PC-9 (cell line): Measurements from ENCODE around the gene BBS9. TPM values are rescaled to one million over a fixed set of nuclear protein-coding genes. Genes with fewer than 3 reads are reported as not detected.

Experiments
- BruUV-seq: library from RNA; stranded (reverse); fragments of 400-500 nt; replicated peaks from 2 replicates; lab custom pipeline; 2021; lab: Mats Ljungman, UMichigan
- CTCF ChIA-PET: fragments of 300-600 bp; sonication (Branson Sonifier 250); formaldehyde crosslinking; loops from one replicate; lab custom pipeline; 2022; ENCODE audit warnings: antibody characterized with exemption; lab: Charles Lee
- POLR2A ChIA-PET: fragments of 300-600 bp; sonication (Branson Sonifier 250); formaldehyde crosslinking; loops from one replicate; lab custom pipeline; 2022; ENCODE audit warnings: antibody characterized with exemption; ENCODE audit not compliant: unreplicated experiment; lab: Charles Lee
- DNase-seq, 2 experiments: peaks; one replicate each; pipeline versions ENCODE4 v3.0.0 to v3.0.0-alpha.2; 2015 to 2022; ENCODE audit warnings: mixed read lengths in 1 of 2
- H2AFZ ChIP-seq: fragments of 200-600 bp; sonication (generic); 2 replicates; pipeline ENCODE4 v1.8.1; 2017; ENCODE audit warnings: antibody characterized with exemption
- H3F3A ChIP-seq: fragments of 200-600 bp; sonication (generic); 2 replicates; pipeline ENCODE4 v1.8.1; 2017; ENCODE audit warnings: antibody characterized with exemption, mild to moderate bottlenecking, low read depth; ENCODE audit not compliant: insufficient read depth
- H3K27ac ChIP-seq: fragments of 200-600 bp; sonication (generic); 2 replicates; pipeline ENCODE4 v1.6.1; 2016; ENCODE audit warnings: mixed run types
- H3K27me3 ChIP-seq: fragments of 200-600 bp; sonication (generic); 2 replicates; pipeline ENCODE4 v1.6.1; 2016; ENCODE audit warnings: low read depth, mixed run types; ENCODE audit not compliant: insufficient read depth
- H3K36me3 ChIP-seq: fragments of 200-600 bp; sonication (generic); 2 replicates; pipeline ENCODE4 v1.6.1; 2016; ENCODE audit warnings: low read depth, mixed run types
- H3K4me1 ChIP-seq: fragments of 200-600 bp; sonication (generic); replicated peaks from 2 replicates; pipeline ENCODE4 v1.6.1; 2016; ENCODE audit warnings: mixed run types; ENCODE audit not compliant: insufficient read depth
- H3K4me2 ChIP-seq: fragments of 200-600 bp; sonication (generic); 2 replicates; pipeline ENCODE4 v1.6.1; 2017; ENCODE audit warnings: mixed run types
- H3K4me3 ChIP-seq: fragments of 200-600 bp; sonication (generic); 2 replicates; pipeline ENCODE4 v1.6.1; 2016; ENCODE audit warnings: mixed run types
- H3K79me2 ChIP-seq: fragments of 200-600 bp; sonication (generic); 2 replicates; pipeline ENCODE4 v1.6.1; 2017; ENCODE audit warnings: low read depth, mixed run types
- H3K9me2 ChIP-seq: fragments of 200-600 bp; sonication (generic); 2 replicates; pipeline ENCODE4 v1.8.1; 2017; ENCODE audit warnings: mild to moderate bottlenecking; ENCODE audit not compliant: insufficient read depth
- H3K9me3 ChIP-seq: fragments of 200-600 bp; sonication (generic); 2 replicates; pipeline ENCODE4 v1.8.1; 2016; ENCODE audit warnings: low read depth; ENCODE audit not compliant: insufficient read depth
- H4K20me1 ChIP-seq: fragments of 200-600 bp; sonication (generic); 2 replicates; pipeline ENCODE4 v1.8.1; 2017; ENCODE audit not compliant: insufficient read depth
- EZH2 ChIP-seq: fragments of 200-600 bp; sonication (generic); IDR thresholded peaks from 2 replicates; pipeline ENCODE4 v1.8.0; 2017; ENCODE audit warnings: antibody characterized with exemption, low read depth
- intact Hi-C: fragments of 100-400 bp; cut with micrococcal nuclease; formaldehyde crosslinking; loops from one replicate; pipeline ENCODE4 v1.10.0; 2022; ENCODE audit not compliant: unreplicated experiment
- total RNA-seq: library from RNA; stranded (reverse); gene quantifications from 2 replicates; pipeline ENCODE4 v1.2.3, GENCODE V29; 2021
- TF ChIP-seq, protein P1 (sequence below): fragments of 200-600 bp; sonication (generic); conservative IDR thresholded peaks from 2 replicates; pipeline ENCODE4 v1.6.1; 2017; ENCODE audit warnings: mixed run types, antibody characterized with exemption, mild to moderate bottlenecking, moderate library complexity

Gene BBS9
- total RNA-seq, 1 experiment from 2014 or later = 12.4 TPM

- BruUV-seq = no TSS peak
- H3K4me1 ChIP-seq = no peaks in the 10 kb centered on the region
- no peaks in the 10 kb centered on the region for H3K9me3 ChIP-seq
- H3K4me3 ChIP-seq = no peak overlapping the region
- no peak for TF ChIP-seq EZH2
- TF ChIP-seq, protein P1, sequence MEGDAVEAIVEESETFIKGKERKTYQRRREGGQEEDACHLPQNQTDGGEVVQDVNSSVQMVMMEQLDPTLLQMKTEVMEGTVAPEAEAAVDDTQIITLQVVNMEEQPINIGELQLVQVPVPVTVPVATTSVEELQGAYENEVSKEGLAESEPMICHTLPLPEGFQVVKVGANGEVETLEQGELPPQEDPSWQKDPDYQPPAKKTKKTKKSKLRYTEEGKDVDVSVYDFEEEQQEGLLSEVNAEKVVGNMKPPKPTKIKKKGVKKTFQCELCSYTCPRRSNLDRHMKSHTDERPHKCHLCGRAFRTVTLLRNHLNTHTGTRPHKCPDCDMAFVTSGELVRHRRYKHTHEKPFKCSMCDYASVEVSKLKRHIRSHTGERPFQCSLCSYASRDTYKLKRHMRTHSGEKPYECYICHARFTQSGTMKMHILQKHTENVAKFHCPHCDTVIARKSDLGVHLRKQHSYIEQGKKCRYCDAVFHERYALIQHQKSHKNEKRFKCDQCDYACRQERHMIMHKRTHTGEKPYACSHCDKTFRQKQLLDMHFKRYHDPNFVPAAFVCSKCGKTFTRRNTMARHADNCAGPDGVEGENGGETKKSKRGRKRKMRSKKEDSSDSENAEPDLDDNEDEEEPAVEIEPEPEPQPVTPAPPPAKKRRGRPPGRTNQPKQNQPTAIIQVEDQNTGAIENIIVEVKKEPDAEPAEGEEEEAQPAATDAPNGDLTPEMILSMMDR = no peak
- no peaks in the 10 kb centered on the region for H4K20me1 ChIP-seq
- POLR2A ChIA-PET = no interaction called here
- no peak overlapping the region for H3K27ac ChIP-seq
- no peak overlapping the region for H2AFZ ChIP-seq
- H3K36me3 ChIP-seq = no peaks in the 10 kb centered on the region
- H3K9me2 ChIP-seq = no peaks in the 10 kb centered on the region
- H3F3A ChIP-seq = no peaks in the 10 kb centered on the region
- DNase-seq = no peak
- H3K4me2 ChIP-seq = no peak overlapping the region
- intact Hi-C loops = no loop called here
- peaks cover 15% of the 10 kb centered on the region for H3K27me3 ChIP-seq
- CTCF ChIA-PET = interaction anchor here (0.5 kb wide), 1 partner anchor 467 kb away, joined by 8 read pairs; no protein-coding TSS in a partner anchor
- no peaks in the 10 kb centered on the region for H3K79me2 ChIP-seq
Measured at GRCh38 chr7:33646891-33647391, 517.6 kb downstream of the BBS9 start.

DNA sequence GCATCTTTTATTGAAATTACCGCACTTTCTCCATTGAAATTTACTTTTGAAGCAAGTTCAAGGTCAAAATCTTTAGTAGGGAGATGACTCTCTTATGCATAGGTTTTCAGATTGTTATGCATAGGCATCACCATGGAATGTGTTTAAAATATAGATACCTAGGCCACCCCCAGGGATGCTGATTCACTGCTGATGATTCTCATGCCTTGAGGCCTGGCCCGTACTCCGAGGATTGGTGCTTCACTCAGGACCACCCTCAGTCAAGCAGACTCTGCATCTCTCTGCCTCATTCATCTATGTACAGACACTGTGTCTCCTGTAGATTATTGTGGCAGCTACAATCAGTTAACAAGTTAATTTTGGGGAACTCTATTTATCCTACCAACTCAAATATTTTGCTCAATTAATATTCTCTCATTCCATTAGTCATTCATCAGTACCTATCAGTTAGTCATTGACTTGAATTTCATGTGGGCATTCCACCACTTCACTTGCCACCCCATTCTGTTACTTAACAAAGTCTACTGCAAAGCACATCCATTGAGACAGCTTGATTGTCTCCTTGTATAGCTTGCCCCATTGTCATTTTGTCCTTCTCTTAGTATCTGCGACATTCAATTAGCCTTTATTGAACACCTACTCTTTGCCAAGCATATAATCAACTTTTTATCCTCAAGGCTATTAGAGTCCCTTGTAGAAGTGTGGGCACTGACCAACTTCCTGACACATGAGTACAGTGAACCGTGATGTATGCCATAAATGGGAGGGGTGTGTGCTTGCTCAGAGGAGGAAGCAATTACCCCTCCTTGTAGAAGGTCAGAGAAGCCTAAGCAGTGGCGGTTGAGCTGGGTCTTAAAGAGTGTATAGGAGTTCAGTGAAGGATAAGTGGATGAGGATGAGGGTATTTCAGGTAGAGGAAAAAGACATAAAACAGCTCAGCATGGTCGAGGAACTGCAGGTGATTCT lies 520.4 kb downstream of the BBS9 start:
- Histone ChIP-seq H3K4me1 (no peaks in the 10 kb centered on the region), H2AFZ (no peak overlapping the region), H3K27me3 (peaks cover 10% of the 10 kb centered on the region), H3K27ac (no peak overlapping the region), H4K20me1 (no peaks in the 10 kb centered on the region), H3K4me3 (no peak overlapping the region), H3K9me3 (no peaks in the 10 kb centered on the region), H3K36me3 (no peaks in the 10 kb centered on the region), H3K9me2 (no peaks in the 10 kb centered on the region), H3F3A (no peaks in the 10 kb centered on the region), H3K79me2 (no peaks in the 10 kb centered on the region), H3K4me2 (no peak overlapping the region)
- no TSS peak for BruUV-seq
- intact Hi-C loops = no loop called here
- ChIA-PET CTCF (no interaction called here), POLR2A (no interaction called here)
- no peak for TF ChIP-seq EZH2
- TF ChIP-seq, protein P1 = no peak
- DNase-seq = no peak

DNA sequence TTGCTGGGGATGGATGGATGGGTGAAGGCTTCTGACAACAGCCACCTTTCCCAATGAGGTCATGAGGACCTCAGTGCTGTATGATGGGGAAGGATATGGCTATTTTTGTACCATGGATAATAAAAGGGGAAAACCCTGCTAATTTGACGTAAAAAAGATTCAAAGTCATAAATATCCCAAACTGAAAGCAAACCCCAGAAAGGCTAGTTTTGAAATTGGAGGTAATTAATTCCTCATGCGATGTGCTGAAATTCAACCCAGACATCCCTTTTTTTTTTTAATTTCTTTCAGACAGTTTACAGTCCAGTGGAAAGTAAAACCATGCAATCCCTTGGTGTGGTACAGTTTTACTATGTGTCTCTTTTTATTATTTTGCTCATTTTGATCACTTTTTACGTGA lies 521.5 kb downstream of the BBS9 start:
- POLR2A ChIA-PET = no interaction called here
- CTCF ChIA-PET = no interaction called here
- intact Hi-C loops = no loop called here

More for the DNA sequence above, 521.5 kb downstream of the BBS9 start:
- H3K9me3 ChIP-seq = no peaks in the 10 kb centered on the region
- no peak overlapping the region for H3K27ac ChIP-seq
- BruUV-seq = no TSS peak
- H2AFZ ChIP-seq = no peak overlapping the region
- H4K20me1 ChIP-seq = no peaks in the 10 kb centered on the region
- H3K4me3 ChIP-seq = no peak overlapping the region
- no peaks in the 10 kb centered on the region for H3K4me1 ChIP-seq
- no peaks in the 10 kb centered on the region for H3K79me2 ChIP-seq
- TF ChIP-seq, protein P1 = no peak
- no peak for TF ChIP-seq EZH2
- H3F3A ChIP-seq = no peaks in the 10 kb centered on the region
- peaks cover 10% of the 10 kb centered on the region for H3K27me3 ChIP-seq
- H3K4me2 ChIP-seq = no peak overlapping the region
- no peaks in the 10 kb centered on the region for H3K36me3 ChIP-seq
- DNase-seq = no peak
- H3K9me2 ChIP-seq = no peaks in the 10 kb centered on the region
